ENCODE data around the gene LMAN1L. TPM values are rescaled to one million over a fixed set of nuclear protein-coding genes. Genes with fewer than 3 reads are reported as not detected.

LMAN1L gene
- total and polyA plus RNA-seq, 4 donors = 0.08 TPM; not detected in 3

DNA sequence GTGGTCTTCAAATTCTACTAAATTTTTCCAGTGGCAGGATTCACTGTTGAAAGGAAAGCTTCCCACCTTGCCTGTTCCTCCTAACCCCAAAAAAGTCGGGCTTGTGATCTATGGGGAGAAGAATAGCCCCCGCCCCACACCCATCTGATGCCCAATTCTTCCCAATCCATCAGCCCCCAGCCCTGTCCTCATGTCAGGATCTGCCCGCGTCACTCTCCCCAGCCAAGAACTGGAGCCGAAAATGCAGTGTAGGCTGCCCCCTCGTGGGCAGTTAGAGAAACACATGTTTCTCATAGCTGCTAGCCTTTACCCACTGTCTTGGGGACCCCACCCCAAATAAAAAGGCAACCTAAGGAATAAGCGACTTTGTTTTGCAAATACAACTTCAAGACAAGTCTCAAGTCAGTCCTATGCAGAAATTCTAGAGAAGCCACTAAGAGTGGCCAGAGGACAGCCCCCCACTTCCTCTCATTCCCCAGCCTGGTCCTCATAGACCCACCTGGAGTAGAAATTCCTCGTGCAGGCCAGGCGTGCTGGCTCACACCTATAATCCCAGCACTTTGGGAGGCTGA is 43.8 kb upstream of the LMAN1L start:
- Histone ChIP-seq H3K9me3 (ENCODE audit: control insufficient read depth in 4 of 4, low read length in 3 of 4) (no peaks in the 10 kb centered on the region), H3K27ac (ENCODE audit: low read depth in 1 of 2, low read length in 2 of 2) (no peak overlapping the region), H3K9ac (ENCODE audit: low read depth in 1 of 2, low read length in 2 of 2) (no peak overlapping the region), H3K4me3 (ENCODE audit: low read depth in 1 of 3, low read length in 3 of 3) (no peak overlapping the region), H3K4me1 (ENCODE audit: control insufficient read depth in 4 of 4, insufficient read depth in 4 of 4, low read length in 3 of 4) (peaks cover 0 to 6% (median 3%) of the 10 kb centered on the region in 4 donors), H3K36me3 (ENCODE audit: control insufficient read depth in 4 of 4, insufficient read depth in 3 of 4, low read depth in 1 of 4, low read length in 3 of 4) (no peaks in the 10 kb centered on the region), H3K27me3 (ENCODE audit: control insufficient read depth in 4 of 4, insufficient read depth in 4 of 4, low read length in 3 of 4) (no peaks in the 10 kb centered on the region)
- DNase-seq (ENCODE audit: low spot score) = no peak
- TF ChIP-seq HNF4A (conservative IDR thresholded peaks at IDR 0.05) (no peak), NR2F2 (IDR thresholded peaks at IDR 0.05) (no peak), YY1 (IDR thresholded peaks at IDR 0.05) (no peak), RXRA (IDR thresholded peaks at IDR 0.05) (no peak), TAF1 (conservative IDR thresholded peaks at IDR 0.05) (no peak), MAX (IDR thresholded peaks at IDR 0.05) (no peak), FOXA2 (IDR thresholded peaks at IDR 0.05) (no peak), FOXA1 (IDR thresholded peaks at IDR 0.05) (no peak), RAD21 (IDR thresholded peaks at IDR 0.05) (peak; percentile 94 to 97), HNF4G (IDR thresholded peaks at IDR 0.05) (no peak), CTCF (IDR thresholded peaks at IDR 0.05; ENCODE audit: low read depth, low read length, missing input control) (peak; percentile 78), EGR1 (IDR thresholded peaks at IDR 0.05; ENCODE audit: low read depth in 2 of 2) (no peak), SP1 (IDR thresholded peaks at IDR 0.05) (no peak), JUND (IDR thresholded peaks at IDR 0.05) (no peak)
- TF ChIP-seq, protein P1, sequence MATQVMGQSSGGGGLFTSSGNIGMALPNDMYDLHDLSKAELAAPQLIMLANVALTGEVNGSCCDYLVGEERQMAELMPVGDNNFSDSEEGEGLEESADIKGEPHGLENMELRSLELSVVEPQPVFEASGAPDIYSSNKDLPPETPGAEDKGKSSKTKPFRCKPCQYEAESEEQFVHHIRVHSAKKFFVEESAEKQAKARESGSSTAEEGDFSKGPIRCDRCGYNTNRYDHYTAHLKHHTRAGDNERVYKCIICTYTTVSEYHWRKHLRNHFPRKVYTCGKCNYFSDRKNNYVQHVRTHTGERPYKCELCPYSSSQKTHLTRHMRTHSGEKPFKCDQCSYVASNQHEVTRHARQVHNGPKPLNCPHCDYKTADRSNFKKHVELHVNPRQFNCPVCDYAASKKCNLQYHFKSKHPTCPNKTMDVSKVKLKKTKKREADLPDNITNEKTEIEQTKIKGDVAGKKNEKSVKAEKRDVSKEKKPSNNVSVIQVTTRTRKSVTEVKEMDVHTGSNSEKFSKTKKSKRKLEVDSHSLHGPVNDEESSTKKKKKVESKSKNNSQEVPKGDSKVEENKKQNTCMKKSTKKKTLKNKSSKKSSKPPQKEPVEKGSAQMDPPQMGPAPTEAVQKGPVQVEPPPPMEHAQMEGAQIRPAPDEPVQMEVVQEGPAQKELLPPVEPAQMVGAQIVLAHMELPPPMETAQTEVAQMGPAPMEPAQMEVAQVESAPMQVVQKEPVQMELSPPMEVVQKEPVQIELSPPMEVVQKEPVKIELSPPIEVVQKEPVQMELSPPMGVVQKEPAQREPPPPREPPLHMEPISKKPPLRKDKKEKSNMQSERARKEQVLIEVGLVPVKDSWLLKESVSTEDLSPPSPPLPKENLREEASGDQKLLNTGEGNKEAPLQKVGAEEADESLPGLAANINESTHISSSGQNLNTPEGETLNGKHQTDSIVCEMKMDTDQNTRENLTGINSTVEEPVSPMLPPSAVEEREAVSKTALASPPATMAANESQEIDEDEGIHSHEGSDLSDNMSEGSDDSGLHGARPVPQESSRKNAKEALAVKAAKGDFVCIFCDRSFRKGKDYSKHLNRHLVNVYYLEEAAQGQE (IDR thresholded peaks at IDR 0.05) = no peak
- TF ChIP-seq, protein P2, sequence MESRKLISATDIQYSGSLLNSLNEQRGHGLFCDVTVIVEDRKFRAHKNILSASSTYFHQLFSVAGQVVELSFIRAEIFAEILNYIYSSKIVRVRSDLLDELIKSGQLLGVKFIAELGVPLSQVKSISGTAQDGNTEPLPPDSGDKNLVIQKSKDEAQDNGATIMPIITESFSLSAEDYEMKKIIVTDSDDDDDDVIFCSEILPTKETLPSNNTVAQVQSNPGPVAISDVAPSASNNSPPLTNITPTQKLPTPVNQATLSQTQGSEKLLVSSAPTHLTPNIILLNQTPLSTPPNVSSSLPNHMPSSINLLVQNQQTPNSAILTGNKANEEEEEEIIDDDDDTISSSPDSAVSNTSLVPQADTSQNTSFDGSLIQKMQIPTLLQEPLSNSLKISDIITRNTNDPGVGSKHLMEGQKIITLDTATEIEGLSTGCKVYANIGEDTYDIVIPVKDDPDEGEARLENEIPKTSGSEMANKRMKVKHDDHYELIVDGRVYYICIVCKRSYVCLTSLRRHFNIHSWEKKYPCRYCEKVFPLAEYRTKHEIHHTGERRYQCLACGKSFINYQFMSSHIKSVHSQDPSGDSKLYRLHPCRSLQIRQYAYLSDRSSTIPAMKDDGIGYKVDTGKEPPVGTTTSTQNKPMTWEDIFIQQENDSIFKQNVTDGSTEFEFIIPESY (IDR thresholded peaks at IDR 0.05) = no peak
- TF ChIP-seq, protein P3, sequence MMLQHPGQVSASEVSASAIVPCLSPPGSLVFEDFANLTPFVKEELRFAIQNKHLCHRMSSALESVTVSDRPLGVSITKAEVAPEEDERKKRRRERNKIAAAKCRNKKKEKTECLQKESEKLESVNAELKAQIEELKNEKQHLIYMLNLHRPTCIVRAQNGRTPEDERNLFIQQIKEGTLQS (IDR thresholded peaks at IDR 0.05) = no peak
- WGBS = 3% methylated on average over 9 of the region's 9 CpGs
